ENCODE data around the gene FAM107A. TPM values are rescaled to one million over a fixed set of nuclear protein-coding genes. Genes with fewer than 3 reads are reported as not detected.

The FAM107A gene
- total RNA-seq, 1 donor from 2014 or later, result 24.8 TPM

DNA sequence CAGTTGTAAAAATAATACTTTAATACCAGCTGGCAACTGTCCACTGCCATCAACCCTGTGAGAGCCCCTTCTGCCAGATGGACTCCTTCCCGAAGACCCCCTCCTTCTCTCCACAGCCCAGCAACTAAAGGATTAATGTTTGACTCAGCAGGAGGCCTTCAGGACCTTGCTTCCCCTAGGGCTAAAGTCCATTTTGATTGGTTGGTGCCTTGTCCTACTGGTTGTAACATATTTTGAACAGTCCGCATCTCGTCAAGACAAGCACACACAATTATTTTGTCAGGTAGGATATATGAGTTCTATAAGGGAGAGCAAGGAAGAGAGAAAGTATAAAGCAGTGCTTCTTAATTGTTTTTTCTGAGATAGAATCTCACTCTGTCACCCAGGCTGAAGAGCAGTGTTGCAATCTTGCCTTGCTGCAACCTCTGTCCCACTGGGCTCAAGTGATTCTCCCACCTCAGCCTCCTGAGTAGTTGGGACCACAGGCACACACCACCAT, 58.9 kb downstream of the FAM107A start:
- DNase-seq, result no peak

GRCh38 chr3:58514405-58514804, 62.8 kb downstream of the FAM107A start:
- no peak for DNase-seq

Other genes with a start within 250 kb of the FAM107A start
- gene PXK, start 244.5 kb downstream of the FAM107A start, total RNA-seq, result 28.2 TPM
- gene PDHB, start 143.6 kb downstream of the FAM107A start, total RNA-seq, result 52.1 TPM
- gene KCTD6, start 85.3 kb downstream of the FAM107A start, total RNA-seq, result 31.7 TPM
- 0.78 TPM for gene ACOX2, start 40.2 kb downstream of the FAM107A start, total RNA-seq
- not detected for gene FAM3D, start 89.4 kb upstream of the FAM107A start, total RNA-seq

Data from occipital lobe (tissue), 2 donors.